HEK293 (cell line): ENCODE data around the gene AGXT.
A peak's percentile ranks its signal among the peaks of the same experiment; 100 is the strongest.

Experiments
- CTCF ChIA-PET: fragments of 350-600 bp; formaldehyde crosslinking; extraction: SDS; loops from one replicate; lab custom pipeline; 2021; ENCODE audit warnings: antibody characterized with exemption; lab: Yijun Ruan, JAX
- POLR2A ChIA-PET: fragments of 300-600 bp; formaldehyde crosslinking; extraction: SDS; loops from one replicate; lab custom pipeline; 2020; ENCODE audit warnings: antibody characterized with exemption, inconsistent platforms; lab: Yijun Ruan, JAX
- H3K27ac ChIP-seq: fragments of 200-500 bp; sonication (Bioruptor generic); 2 replicates; pipeline ENCODE4 v1.5.1; 2014; ENCODE audit warnings: low read depth, low read length, control low read depth, inconsistent platforms; ENCODE audit errors: extremely low read depth
- H3K36me3 ChIP-seq, 2 experiments: fragments of 200-500 bp in 1 of 2; sonication (Bioruptor generic) in 1 of 2; 1 replicate in 1 of 2; 2 replicates in 1 of 2; pipeline ENCODE4 v1.5.1; 2014 to 2017; ENCODE audit warnings: inconsistent platforms in 2 of 2, low read length in 2 of 2; ENCODE audit not compliant: control insufficient read depth in 2 of 2, insufficient read depth in 1 of 2
- H3K4me1 ChIP-seq: fragments of 200-500 bp; sonication (Bioruptor generic); 2 replicates; pipeline ENCODE4 v1.5.1; 2014; ENCODE audit warnings: mild to moderate bottlenecking, low read length, inconsistent platforms; ENCODE audit not compliant: control insufficient read depth, insufficient read depth
- H3K4me3 ChIP-seq: 2 replicates; pipeline ENCODE4 v1.5.1; 2011; ENCODE audit warnings: low read depth, mild to moderate bottlenecking, control low read depth, low read length, moderate library complexity
- H3K9me3 ChIP-seq: fragments of 200-500 bp; sonication (Bioruptor generic); 2 replicates; pipeline ENCODE4 v1.5.1; 2014; ENCODE audit warnings: low read depth, low read length, inconsistent platforms; ENCODE audit not compliant: control insufficient read depth, insufficient read depth
- GLIS1 ChIP-seq: fragments of 450-650 bp; formaldehyde crosslinking; IDR thresholded peaks from 2 replicates; pipeline ENCODE4 v1.5.1; 2016; ENCODE audit warnings: missing biosample characterization, missing genetic modification characterization
- HOXA7 ChIP-seq: sonication (generic); formaldehyde crosslinking; IDR thresholded peaks from 2 replicates; pipeline ENCODE4 v1.8.1; 2022; ENCODE audit warnings: missing genetic modification reagents, borderline replicate concordance
- KLF8 ChIP-seq: fragments of 450-650 bp; formaldehyde crosslinking; IDR thresholded peaks from 2 replicates; pipeline ENCODE4 v1.5.1; 2016; ENCODE audit warnings: missing biosample characterization, missing genetic modification characterization
- PATZ1 ChIP-seq: fragments of 450-650 bp; formaldehyde crosslinking; IDR thresholded peaks from 2 replicates; pipeline ENCODE4 v1.5.1; 2016; ENCODE audit warnings: missing biosample characterization, missing genetic modification characterization
- SCRT2 ChIP-seq: fragments of 450-650 bp; formaldehyde crosslinking; IDR thresholded peaks from 2 replicates; pipeline ENCODE4 v1.5.1; 2016; ENCODE audit warnings: missing biosample characterization, missing genetic modification characterization
- TCF7L2 ChIP-seq: IDR thresholded peaks from 2 replicates; pipeline ENCODE4 v1.6.1; 2011; ENCODE audit warnings: low read depth, mild to moderate bottlenecking, inconsistent platforms, low read length, moderate library complexity, borderline replicate concordance
- TSHZ1 ChIP-seq: fragments of 450-650 bp; formaldehyde crosslinking; IDR thresholded peaks from 2 replicates; pipeline ENCODE4 v1.5.1; 2016; ENCODE audit warnings: missing biosample characterization, missing genetic modification characterization, borderline replicate concordance
- ZBTB20 ChIP-seq: fragments of 450-650 bp; formaldehyde crosslinking; IDR thresholded peaks from 2 replicates; pipeline ENCODE4 v1.5.1; 2016; ENCODE audit warnings: missing biosample characterization, missing genetic modification characterization
- ZIC2 ChIP-seq: fragments of 450-650 bp; formaldehyde crosslinking; IDR thresholded peaks from 2 replicates; pipeline ENCODE4 v1.5.1; 2016; ENCODE audit warnings: missing biosample characterization, missing genetic modification characterization
- ZNF23 ChIP-seq: fragments of 450-650 bp; formaldehyde crosslinking; IDR thresholded peaks from 2 replicates; pipeline ENCODE4 v1.5.1; 2016; ENCODE audit warnings: missing biosample characterization, missing genetic modification characterization, borderline replicate concordance
- ZNF280D ChIP-seq: fragments of 450-650 bp; formaldehyde crosslinking; IDR thresholded peaks from 2 replicates; pipeline ENCODE4 v1.5.1; 2016; ENCODE audit warnings: missing biosample characterization, missing genetic modification characterization
- ZNF335 ChIP-seq: fragments of 450-650 bp; formaldehyde crosslinking; conservative IDR thresholded peaks from 2 replicates; pipeline ENCODE4 v1.5.1; 2016; ENCODE audit warnings: missing biosample characterization, missing genetic modification characterization
- ZNF341 ChIP-seq: fragments of 450-650 bp; formaldehyde crosslinking; IDR thresholded peaks from 2 replicates; pipeline ENCODE4; 2016; ENCODE audit warnings: low read depth, missing biosample characterization, missing genetic modification characterization
- ZNF529 ChIP-seq: fragments of 450-650 bp; formaldehyde crosslinking; IDR thresholded peaks from 2 replicates; pipeline ENCODE4 v1.5.1; 2017; ENCODE audit warnings: missing genetic modification characterization, missing biosample characterization; ENCODE audit not compliant: insufficient replicate concordance
- ZNF530 ChIP-seq: fragments of 450-650 bp; formaldehyde crosslinking; IDR thresholded peaks from 2 replicates; pipeline ENCODE4 v1.5.1; 2016; ENCODE audit warnings: low read depth, missing biosample characterization, missing genetic modification characterization
- ZNF549 ChIP-seq: fragments of 450-650 bp; IDR thresholded peaks from 2 replicates; pipeline ENCODE4 v1.5.1; 2018; ENCODE audit warnings: missing biosample characterization, missing genetic modification characterization, mild to moderate bottlenecking, inconsistent platforms, moderate library complexity
- ZNF560 ChIP-seq: fragments of 450-650 bp; formaldehyde crosslinking; IDR thresholded peaks from 2 replicates; pipeline ENCODE4 v1.5.1; 2017; ENCODE audit warnings: missing biosample characterization, missing genetic modification characterization, borderline replicate concordance
- ZNF571 ChIP-seq: fragments of 450-650 bp; formaldehyde crosslinking; IDR thresholded peaks from 2 replicates; pipeline ENCODE4 v1.5.0; 2017; ENCODE audit warnings: missing biosample characterization, missing genetic modification characterization
- ZNF623 ChIP-seq: fragments of 450-650 bp; formaldehyde crosslinking; IDR thresholded peaks from 2 replicates; pipeline ENCODE4 v1.5.1; 2016; ENCODE audit warnings: missing biosample characterization, missing genetic modification characterization
- ZNF660 ChIP-seq: fragments of 450-650 bp; IDR thresholded peaks from 2 replicates; pipeline ENCODE4 v1.5.1; 2018; ENCODE audit warnings: missing biosample characterization, mild to moderate bottlenecking, missing genetic modification characterization
- ZNF692 ChIP-seq: fragments of 450-650 bp; formaldehyde crosslinking; IDR thresholded peaks from 2 replicates; pipeline ENCODE4 v1.5.1; 2016; ENCODE audit warnings: missing biosample characterization, missing genetic modification characterization
- ZNF776 ChIP-seq: fragments of 450-650 bp; formaldehyde crosslinking; IDR thresholded peaks from 2 replicates; pipeline ENCODE4 v1.5.0; 2017; ENCODE audit warnings: missing biosample characterization, missing genetic modification characterization, borderline replicate concordance
- ZNF785 ChIP-seq: fragments of 450-650 bp; formaldehyde crosslinking; IDR thresholded peaks from 2 replicates; pipeline ENCODE4 v1.5.1; 2016; ENCODE audit warnings: missing biosample characterization, missing genetic modification characterization
- ZSCAN30 ChIP-seq: fragments of 450-650 bp; IDR thresholded peaks from 2 replicates; pipeline ENCODE4 v1.5.1; 2018; ENCODE audit warnings: missing biosample characterization, mild to moderate bottlenecking, missing genetic modification characterization, moderate library complexity

Gene AGXT

GRCh38 chr2:240819126-240819857 lies 49.3 kb upstream of the AGXT start (continued):
- TF ChIP-seq TCF7L2 (no peak), ZBTB20 (tag by site-specific recombination) (peak; percentile 29; the same call in 1 of the 2 replicates), ZNF530 (tag by site-specific recombination) (no peak), KLF8 (tag by site-specific recombination) (peak; percentile 45; the same call in 1 of the 2 replicates), ZNF785 (tag by site-specific recombination) (no peak), ZIC2 (tag by site-specific recombination) (0 out of 2 replicates have a peak, but pooled peaks have one; percentile 17), SCRT2 (tag by site-specific recombination) (0 out of 2 replicates have a peak, but pooled peaks have one; percentile 19), ZNF549 (no peak), ZNF335 (tag by site-specific recombination) (peak; percentile 32), TSHZ1 (no peak), ZNF692 (tag by site-specific recombination) (no peak), ZNF23 (tag by site-specific recombination) (no peak), ZNF341 (tag by site-specific recombination) (peak; percentile 42; the same call in 1 of the 2 replicates), PATZ1 (tag by site-specific recombination) (peak; percentile 36; the same call in 1 of the 2 replicates), GLIS1 (tag by site-specific recombination) (0 out of 2 replicates have a peak, but pooled peaks have one; percentile 13)

GRCh38 chr2:240819858-240820606 lies 48.6 kb upstream of the AGXT start, which contains the start of gene KIF1A:
Gene KIF1A, minus strand, starts transcription at chr2:240820219. Its CDS starts 22,467 bp downstream, at chr2:240797752.
- POLR2A ChIA-PET: interaction anchor here (0.6 to 1.4 kb wide), 6 partner anchors 10 to 867 kb away, joined by 3 to 5 read pairs (median 3); partner anchors contain the start of gene DTYMK
- Histone ChIP-seq H3K4me3 (peak within 1 kb of the TSS; percentile 52), H3K9me3 (no peaks in the 10 kb centered on the region), H3K4me1 (peaks cover 5% of the 10 kb centered on the region; the same call in 1 of the 2 replicates), H3K27ac (peak within 1 kb of the TSS; percentile 84; the same call in 1 of the 2 replicates), H3K36me3 (peaks cover 0 to 6% of the 10 kb centered on the region in 2 experiments; a peak in 1 of 3 replicates)
- CTCF ChIA-PET: interaction anchor here (1.0 kb wide), 1 partner anchor 14 kb away, joined by 3 read pairs; no protein-coding TSS in a partner anchor
- no peak for TF ChIP-seq ZNF623 (tag by site-specific recombination)
- peak; percentile 54; the same call in 1 of the 2 replicates for TF ChIP-seq ZIC2 (tag by site-specific recombination)
- TF ChIP-seq ZSCAN30 (tag by site-specific recombination): 0 out of 2 replicates have a peak, but pooled peaks have one; percentile 43
- TF ChIP-seq ZBTB20 (tag by site-specific recombination): no peak
- TF ChIP-seq ZNF660 (tag by site-specific recombination): no peak
- TF ChIP-seq ZNF776 (tag by site-specific recombination): no peak
- no peak for TF ChIP-seq ZNF529 (tag by site-specific recombination)
- TF ChIP-seq ZNF571: no peak
- TF ChIP-seq ZNF280D: no peak
- TF ChIP-seq HOXA7: no peak
- TF ChIP-seq ZNF560 (tag by site-specific recombination): no peak
